A549 (cell line): Measurements from ENCODE around the gene MAP2K7.

Experiments
- CEBPB ChIP-seq, 2 experiments: fragments of >200 bp in 1 of 2; sonication (Bioruptor Twin) in 1 of 2; formaldehyde crosslinking in 1 of 2; IDR thresholded peaks; 2 replicates each; pipeline ENCODE4 v1.6.1; 2012 to 2016
- CTCF ChIP-seq: fragments of >200 bp; sonication (Bioruptor Twin); formaldehyde crosslinking; IDR thresholded peaks from 3 replicates; pipeline ENCODE4 v1.5.1; 2016
- EP300 ChIP-seq, 2 experiments: fragments of >200 bp; sonication (Bioruptor Twin); formaldehyde crosslinking; IDR thresholded peaks; 2 replicates in 1 of 2; 3 replicates in 1 of 2; pipeline ENCODE4 v1.6.1; 2016 to 2017
- POLR2A ChIP-seq: IDR thresholded peaks from 2 replicates; pipeline ENCODE4 v1.6.1; 2012; ENCODE audit warnings: mild to moderate bottlenecking, low read length

GRCh38 chr19:7858109-7858770 is 45.4 kb upstream of the MAP2K7 start:
- TF ChIP-seq POLR2A = no peak
- TF ChIP-seq CEBPB (IDR thresholded peaks at IDR 0.05) = no peak
- no peak for TF ChIP-seq EP300 (IDR thresholded peaks at IDR 0.05)
- TF ChIP-seq CTCF = no peak
